Keratinocyte (primary cell): Measurements from ENCODE around the gene BFSP1.

Experiments used
- EZH2 ChIP-seq: IDR thresholded peaks from one replicate; pipeline ENCODE4 v1.6.1; 2012; ENCODE audit warnings: inconsistent platforms, mild to moderate bottlenecking, low read length, moderate library complexity
- TF ChIP-seq, protein P1 (sequence below), 3 experiments: IDR thresholded peaks in 1 of 3; conservative IDR thresholded peaks in 1 of 3; optimal IDR thresholded peaks in 1 of 3; 2 replicates in 2 of 3; 3 replicates in 1 of 3; pipeline versions ENCODE3 to v1.5.1; 2011; ENCODE audit warnings: low read length in 3 of 3, mild to moderate bottlenecking in 3 of 3, moderate library complexity in 2 of 3, control low read depth in 1 of 3, inconsistent platforms in 1 of 3; ENCODE audit not compliant: insufficient read depth in 2 of 3; ENCODE audit errors: extremely low read depth in 1 of 3

DNA sequence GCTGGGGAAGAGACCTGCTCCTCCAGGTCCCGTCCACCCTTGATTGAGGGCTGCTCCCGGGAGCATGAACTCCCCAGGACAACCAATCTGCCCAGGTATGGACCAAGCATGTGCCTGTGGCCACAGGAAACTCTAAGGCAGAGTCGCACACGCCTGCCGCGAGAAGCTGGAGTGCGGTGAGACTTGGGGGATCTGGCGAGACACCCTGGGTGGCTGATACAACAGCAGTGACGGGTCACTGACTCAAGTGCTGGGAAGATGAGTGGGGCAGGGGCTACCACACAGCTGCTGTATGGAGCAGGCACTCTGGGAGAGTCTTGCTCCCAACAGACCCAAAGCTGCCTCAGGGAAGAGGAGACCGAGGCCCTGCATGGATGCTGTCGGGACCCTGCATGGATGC lies 40.1 kb downstream of the BFSP1 start:
- TF ChIP-seq, protein P1, sequence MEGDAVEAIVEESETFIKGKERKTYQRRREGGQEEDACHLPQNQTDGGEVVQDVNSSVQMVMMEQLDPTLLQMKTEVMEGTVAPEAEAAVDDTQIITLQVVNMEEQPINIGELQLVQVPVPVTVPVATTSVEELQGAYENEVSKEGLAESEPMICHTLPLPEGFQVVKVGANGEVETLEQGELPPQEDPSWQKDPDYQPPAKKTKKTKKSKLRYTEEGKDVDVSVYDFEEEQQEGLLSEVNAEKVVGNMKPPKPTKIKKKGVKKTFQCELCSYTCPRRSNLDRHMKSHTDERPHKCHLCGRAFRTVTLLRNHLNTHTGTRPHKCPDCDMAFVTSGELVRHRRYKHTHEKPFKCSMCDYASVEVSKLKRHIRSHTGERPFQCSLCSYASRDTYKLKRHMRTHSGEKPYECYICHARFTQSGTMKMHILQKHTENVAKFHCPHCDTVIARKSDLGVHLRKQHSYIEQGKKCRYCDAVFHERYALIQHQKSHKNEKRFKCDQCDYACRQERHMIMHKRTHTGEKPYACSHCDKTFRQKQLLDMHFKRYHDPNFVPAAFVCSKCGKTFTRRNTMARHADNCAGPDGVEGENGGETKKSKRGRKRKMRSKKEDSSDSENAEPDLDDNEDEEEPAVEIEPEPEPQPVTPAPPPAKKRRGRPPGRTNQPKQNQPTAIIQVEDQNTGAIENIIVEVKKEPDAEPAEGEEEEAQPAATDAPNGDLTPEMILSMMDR (optimal IDR thresholded peaks at IDR 0.05 in 1 of 3, IDR thresholded peaks at IDR 0.05 in 1 of 3, conservative IDR thresholded peaks at IDR 0.05 in 1 of 3; ENCODE audit: extremely low read depth in 1 of 3, insufficient read depth in 2 of 3, low read length in 3 of 3): no peak
- no peak for TF ChIP-seq EZH2
